Breast epithelium (tissue), 3 donors: Measurements from ENCODE around the gene SPG11.

Experiments used
- POLR2A ChIP-seq: fragments of 450-650 bp; IDR thresholded peaks from one replicate; pipeline ENCODE4 v1.6.1; 2016; ENCODE audit warnings: antibody characterized with exemption, mild to moderate bottlenecking, moderate library complexity
- POLR2AphosphoS5 ChIP-seq, 3 donors: sonication (generic); formaldehyde crosslinking; IDR thresholded peaks; one replicate each; pipeline ENCODE4 v1.6.1; 2017; ENCODE audit warnings: antibody characterized with exemption in 3 of 3
- TF ChIP-seq, protein P1 (sequence below), 3 donors: fragments of 450-650 bp; IDR thresholded peaks; one replicate each; pipeline ENCODE4 v1.5.1; 2016 to 2017; ENCODE audit warnings: antibody characterized with exemption in 3 of 3, mild to moderate bottlenecking in 3 of 3, moderate library complexity in 3 of 3

DNA sequence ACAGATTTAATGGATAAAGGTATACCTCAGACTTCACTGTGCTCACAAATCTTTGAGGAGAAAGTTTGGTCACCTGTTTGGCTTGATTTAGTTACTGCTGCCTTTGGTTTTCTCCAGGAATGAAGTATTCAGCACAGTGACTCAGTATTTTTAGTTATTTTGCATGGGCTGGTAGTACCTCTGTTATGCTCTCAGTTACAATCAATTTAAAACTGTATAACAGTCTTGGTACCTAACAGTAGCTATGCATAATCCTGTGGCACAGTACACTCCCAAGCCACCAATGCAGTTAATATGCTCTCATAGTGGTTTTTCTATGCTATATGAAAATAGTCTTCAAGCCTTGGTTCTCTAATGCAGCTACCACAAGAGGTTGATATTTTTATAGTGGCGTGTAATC is 138.4 kb downstream of the SPG11 start:
- TF ChIP-seq, protein P1, sequence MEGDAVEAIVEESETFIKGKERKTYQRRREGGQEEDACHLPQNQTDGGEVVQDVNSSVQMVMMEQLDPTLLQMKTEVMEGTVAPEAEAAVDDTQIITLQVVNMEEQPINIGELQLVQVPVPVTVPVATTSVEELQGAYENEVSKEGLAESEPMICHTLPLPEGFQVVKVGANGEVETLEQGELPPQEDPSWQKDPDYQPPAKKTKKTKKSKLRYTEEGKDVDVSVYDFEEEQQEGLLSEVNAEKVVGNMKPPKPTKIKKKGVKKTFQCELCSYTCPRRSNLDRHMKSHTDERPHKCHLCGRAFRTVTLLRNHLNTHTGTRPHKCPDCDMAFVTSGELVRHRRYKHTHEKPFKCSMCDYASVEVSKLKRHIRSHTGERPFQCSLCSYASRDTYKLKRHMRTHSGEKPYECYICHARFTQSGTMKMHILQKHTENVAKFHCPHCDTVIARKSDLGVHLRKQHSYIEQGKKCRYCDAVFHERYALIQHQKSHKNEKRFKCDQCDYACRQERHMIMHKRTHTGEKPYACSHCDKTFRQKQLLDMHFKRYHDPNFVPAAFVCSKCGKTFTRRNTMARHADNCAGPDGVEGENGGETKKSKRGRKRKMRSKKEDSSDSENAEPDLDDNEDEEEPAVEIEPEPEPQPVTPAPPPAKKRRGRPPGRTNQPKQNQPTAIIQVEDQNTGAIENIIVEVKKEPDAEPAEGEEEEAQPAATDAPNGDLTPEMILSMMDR (IDR thresholded peaks at IDR 0.05), result no peak
- TF ChIP-seq POLR2AphosphoS5 (IDR thresholded peaks at IDR 0.05), result no peak
- TF ChIP-seq POLR2A, result no peak
